ENCODE results near the gene USP32.
A peak's percentile ranks its signal among the peaks of the same experiment; 100 is the strongest.
"Not testable (repeated sequence)": the region's sequence is repeated elsewhere in the genome, so short reads cannot be mapped to it uniquely, and the experiment has no call there.

Gene USP32

DNA sequence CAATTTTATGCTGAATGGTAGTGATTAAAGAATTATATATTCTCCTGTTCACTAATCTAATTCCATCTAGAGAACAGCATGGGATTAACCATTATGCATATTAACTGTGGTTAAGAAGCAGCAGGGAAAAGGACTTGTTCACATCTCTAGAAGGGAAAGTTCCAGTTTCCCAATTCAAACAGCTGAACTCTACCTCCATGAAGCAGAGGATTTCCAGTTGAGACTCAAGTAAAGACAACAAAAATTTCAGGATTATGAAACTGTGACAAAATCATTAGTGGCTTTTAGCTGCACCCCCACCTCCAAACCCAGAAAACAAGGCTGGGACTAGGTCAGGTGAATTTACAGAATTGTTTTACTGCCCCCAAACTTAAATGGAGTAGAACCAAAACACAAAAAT, 73.6 kb downstream of the USP32 start:
- ChIA-PET CTCF (interaction anchor here (1.0 kb wide), 1 partner anchor 88 kb away, joined by 3 read pairs; no protein-coding TSS in a partner anchor), POLR2A (no interaction called here)
- no peak for DNase-seq (ENCODE audit: extremely low spot score)
- TF ChIP-seq, protein P1, sequence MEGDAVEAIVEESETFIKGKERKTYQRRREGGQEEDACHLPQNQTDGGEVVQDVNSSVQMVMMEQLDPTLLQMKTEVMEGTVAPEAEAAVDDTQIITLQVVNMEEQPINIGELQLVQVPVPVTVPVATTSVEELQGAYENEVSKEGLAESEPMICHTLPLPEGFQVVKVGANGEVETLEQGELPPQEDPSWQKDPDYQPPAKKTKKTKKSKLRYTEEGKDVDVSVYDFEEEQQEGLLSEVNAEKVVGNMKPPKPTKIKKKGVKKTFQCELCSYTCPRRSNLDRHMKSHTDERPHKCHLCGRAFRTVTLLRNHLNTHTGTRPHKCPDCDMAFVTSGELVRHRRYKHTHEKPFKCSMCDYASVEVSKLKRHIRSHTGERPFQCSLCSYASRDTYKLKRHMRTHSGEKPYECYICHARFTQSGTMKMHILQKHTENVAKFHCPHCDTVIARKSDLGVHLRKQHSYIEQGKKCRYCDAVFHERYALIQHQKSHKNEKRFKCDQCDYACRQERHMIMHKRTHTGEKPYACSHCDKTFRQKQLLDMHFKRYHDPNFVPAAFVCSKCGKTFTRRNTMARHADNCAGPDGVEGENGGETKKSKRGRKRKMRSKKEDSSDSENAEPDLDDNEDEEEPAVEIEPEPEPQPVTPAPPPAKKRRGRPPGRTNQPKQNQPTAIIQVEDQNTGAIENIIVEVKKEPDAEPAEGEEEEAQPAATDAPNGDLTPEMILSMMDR (IDR thresholded peaks at IDR 0.05; ENCODE audit: control extremely low read depth, extremely low read depth, low read depth, missing control alignments): no peak

GRCh38 chr17:60315650-60316049, 76.3 kb downstream of the USP32 start:
- TF ChIP-seq, protein P1 (IDR thresholded peaks at IDR 0.05; ENCODE audit: control extremely low read depth, extremely low read depth, low read depth, missing control alignments): no peak
- POLR2A ChIA-PET: no interaction called here
- no peak for DNase-seq (ENCODE audit: extremely low spot score)
- CTCF ChIA-PET: no interaction called here

GRCh38 chr17:60314900-60315299, 77.0 kb downstream of the USP32 start:
- CTCF ChIA-PET: interaction anchor here (1.0 kb wide), 1 partner anchor 38 kb away, joined by 3 read pairs; no protein-coding TSS in a partner anchor
- DNase-seq (ENCODE audit: extremely low spot score); POLR2A ChIA-PET: not testable (repeated sequence)

DNA sequence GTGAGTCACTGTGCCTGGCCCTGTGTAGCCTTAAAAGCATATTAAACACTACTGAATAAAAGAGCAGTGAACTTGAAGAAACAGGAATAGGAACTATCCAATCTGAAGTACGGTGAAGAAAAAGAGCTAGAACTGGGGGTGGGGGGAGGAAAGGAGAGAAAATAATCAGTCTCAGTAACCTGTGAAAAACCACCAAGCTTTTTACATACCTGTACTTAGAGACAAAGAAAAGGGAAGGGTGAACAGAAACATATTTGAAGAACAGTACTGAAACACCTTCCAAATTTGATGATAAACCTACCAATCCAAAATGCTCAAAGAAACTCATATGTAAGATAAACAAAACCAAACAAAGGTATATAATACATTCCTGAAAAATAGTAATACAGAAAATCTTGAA, 77.5 kb downstream of the USP32 start:
- TF ChIP-seq, protein P1 (IDR thresholded peaks at IDR 0.05; ENCODE audit: control extremely low read depth, extremely low read depth, low read depth, missing control alignments): no peak
- POLR2A ChIA-PET: interaction anchor here (0.6 kb wide), 1 partner anchor 15 kb away, joined by 4 read pairs; no protein-coding TSS in a partner anchor
- CTCF ChIA-PET: interaction anchor here (1.0 kb wide), 2 partner anchors 14 to 37 kb away, joined by 3 read pairs; no protein-coding TSS in a partner anchor
- DNase-seq (ENCODE audit: extremely low spot score): peak; percentile 43

DNA sequence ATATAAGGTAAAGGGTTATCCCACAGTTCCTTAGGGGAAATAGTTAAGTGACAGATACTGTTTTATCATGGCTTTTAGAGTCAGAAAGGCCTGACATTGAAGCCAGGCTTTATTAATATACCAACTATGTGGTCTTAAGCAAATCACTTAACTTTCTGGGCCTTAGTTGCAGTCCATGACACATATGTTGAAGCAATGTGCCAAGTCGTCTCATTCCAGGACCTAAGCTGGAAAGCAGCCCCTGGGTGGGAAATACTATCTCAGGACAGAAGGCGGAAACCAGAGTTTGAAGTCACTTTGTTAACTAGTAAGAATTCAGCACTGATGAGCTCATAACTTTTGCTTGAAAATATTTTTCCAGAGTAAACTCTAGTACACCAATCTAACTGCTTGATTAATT, 80.0 kb downstream of the USP32 start:
- no peak for DNase-seq (ENCODE audit: extremely low spot score)
- ChIA-PET CTCF (interaction anchor here (1.2 to 1.4 kb wide), 3 partner anchors 8 to 16 kb away, joined by 3 to 4 read pairs (median 4); no protein-coding TSS in a partner anchor), POLR2A (no interaction called here)
- TF ChIP-seq, protein P1 (IDR thresholded peaks at IDR 0.05; ENCODE audit: control extremely low read depth, extremely low read depth, low read depth, missing control alignments): no peak

GRCh38 chr17:60311186-60311585, 80.7 kb downstream of the USP32 start:
- CTCF ChIA-PET: no interaction called here
- DNase-seq (ENCODE audit: extremely low spot score): no peak
- POLR2A ChIA-PET: no interaction called here
- TF ChIP-seq, protein P1 (IDR thresholded peaks at IDR 0.05; ENCODE audit: control extremely low read depth, extremely low read depth, low read depth, missing control alignments): no peak

GRCh38 chr17:60305141-60305540, 86.8 kb downstream of the USP32 start:
- ChIA-PET CTCF (interaction anchor here (1.1 kb wide), 1 partner anchor 34 kb away, joined by 3 read pairs; no protein-coding TSS in a partner anchor), POLR2A (no interaction called here)
- peak; percentile 35 for DNase-seq (ENCODE audit: extremely low spot score)
- TF ChIP-seq, protein P1 (IDR thresholded peaks at IDR 0.05; ENCODE audit: control extremely low read depth, extremely low read depth, low read depth, missing control alignments): no peak
